HG03439 (cell line): Measurements from ENCODE around the gene PIF1.
"Not testable (repeated sequence)": the region's sequence is repeated elsewhere in the genome, so short reads cannot be mapped to it uniquely, and the experiment has no call there.

Experiments
- ATAC-seq: cut with Tn5 transposase; IDR thresholded peaks from one replicate; pipeline ENCODE4 v1.9.1; 2021; ENCODE audit warnings: mild to moderate bottlenecking, moderate library complexity; ENCODE audit not compliant: unreplicated experiment

The PIF1 gene

GRCh38 chr15:64847876-64848716, 22.6 kb upstream of the PIF1 start:
- ATAC-seq = no peak

- no peak for ATAC-seq
Measured at GRCh38 chr15:64847448-64847847, 22.0 kb upstream of the PIF1 start.

DNA sequence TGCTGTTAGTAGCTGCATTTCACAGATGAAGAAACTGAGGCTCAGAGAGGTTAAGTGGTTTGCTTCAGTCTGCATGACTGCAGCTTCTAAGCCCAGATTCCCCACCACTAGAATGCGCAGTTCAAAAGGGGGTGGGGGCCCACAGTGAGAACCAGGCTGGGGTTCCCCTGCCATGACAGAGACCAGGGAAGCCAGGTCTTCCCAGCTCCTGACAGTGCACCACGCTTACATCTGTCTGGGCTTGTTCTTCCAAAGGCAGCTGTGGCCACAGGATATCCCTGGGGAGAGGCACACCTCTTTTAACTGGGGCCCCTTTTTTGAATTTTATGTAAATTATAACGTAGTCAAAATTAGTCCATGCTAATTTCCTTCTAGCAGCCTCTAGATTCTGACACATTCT, 21.6 kb upstream of the PIF1 start:
- no peak for ATAC-seq

- no peak for ATAC-seq
Measured at GRCh38 chr15:64845831-64846595, 20.6 kb upstream of the PIF1 start.

DNA sequence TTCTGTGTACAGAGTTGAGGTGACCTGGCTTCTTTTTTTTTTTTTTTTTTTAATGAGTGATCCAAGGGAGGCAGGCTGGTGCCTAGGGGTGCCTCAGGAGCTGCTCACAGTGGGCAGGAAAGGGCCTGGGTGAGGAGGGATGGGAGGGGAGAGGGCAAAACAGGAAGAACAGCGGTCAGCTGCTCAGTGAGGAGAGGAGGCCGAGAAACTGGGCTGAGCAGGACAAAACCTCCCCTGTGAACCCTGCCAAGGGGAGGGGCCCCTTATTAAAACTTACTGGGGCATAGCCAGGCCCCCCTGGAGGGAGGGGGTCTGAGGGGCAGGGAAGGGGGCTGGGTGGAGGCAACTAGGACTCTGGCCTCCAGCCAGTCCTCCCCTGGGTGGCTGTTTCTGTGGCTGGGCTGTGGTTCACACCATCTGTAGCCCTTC, 19.8 kb upstream of the PIF1 start:
- ATAC-seq = no peak

DNA sequence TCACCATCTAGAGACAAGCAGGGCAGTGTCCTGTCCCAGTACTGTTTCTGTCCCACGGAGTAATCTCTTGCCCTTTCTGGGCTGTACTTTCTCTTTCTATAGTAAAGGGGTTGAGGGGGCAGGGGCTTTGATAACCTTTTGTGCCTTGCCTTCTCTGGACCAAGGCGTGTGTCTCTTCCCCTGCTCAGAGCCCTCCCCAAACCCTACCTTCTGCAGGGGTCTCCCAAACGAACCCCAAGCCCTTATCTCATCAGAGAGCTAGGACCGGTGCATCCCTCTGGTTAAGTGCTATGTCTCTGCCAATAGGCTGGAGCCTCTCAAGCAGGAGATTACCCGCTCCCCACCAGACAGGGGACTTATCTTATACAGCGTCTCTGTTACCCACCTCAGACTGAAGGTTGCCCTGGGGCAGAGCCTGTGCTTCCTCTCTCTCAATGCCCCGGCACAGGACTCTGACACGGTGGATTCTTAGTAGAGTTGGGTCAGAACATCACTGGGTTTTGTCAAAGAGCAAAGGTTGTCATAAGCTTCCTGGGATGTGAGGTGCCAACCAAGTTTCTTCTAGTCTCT, 19.2 kb upstream of the PIF1 start:
- no peak for ATAC-seq

DNA sequence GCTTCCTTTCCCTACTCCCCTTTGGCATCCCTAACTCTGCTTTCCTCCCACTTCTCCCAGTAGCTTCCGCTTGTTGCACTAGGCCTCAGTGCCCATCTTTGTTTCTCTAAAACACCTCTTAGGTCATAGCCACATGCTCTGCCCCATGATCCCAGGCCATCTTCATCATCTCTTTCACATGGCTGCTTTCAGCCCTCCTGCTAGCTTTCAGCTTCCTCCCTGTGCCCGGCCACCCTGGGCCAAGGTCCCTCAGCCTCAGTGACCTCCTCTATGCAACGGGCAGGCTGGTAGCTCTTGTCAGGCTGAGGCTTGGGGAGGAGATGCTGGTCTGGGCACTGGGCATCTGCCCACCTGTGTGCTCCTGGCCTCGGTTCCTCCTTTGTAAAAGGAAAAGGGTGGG, 18.5 kb upstream of the PIF1 start:
- ATAC-seq = no peak

DNA sequence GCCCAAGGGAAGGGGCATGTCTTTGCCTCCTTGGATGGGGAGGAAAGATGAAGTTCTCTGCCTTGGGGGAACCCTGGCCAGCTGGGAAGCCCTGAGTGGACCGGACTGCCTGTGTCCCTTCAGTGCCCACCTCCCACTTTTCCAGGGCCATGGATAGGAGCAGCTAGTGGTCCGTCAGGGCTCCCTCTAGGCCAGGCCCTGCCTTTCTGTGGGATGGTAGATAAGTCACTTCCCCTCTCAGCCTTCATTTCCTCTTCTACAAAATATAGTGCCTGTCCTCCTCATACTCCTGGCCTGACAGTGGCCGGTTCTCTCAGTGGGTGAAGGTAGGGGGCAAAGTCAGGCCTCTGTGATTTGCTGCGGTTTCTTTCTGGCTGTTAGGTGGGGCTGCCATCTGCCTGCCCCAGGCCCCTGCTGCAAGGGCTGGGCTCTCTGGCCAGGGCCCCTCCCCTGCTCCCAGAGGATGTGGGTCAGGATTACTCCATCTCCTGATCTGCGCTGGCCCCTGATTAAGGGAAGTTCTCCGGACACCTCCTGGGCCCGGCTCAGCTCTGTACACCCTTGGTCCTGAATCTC, 17.6 kb upstream of the PIF1 start:
- ATAC-seq = no peak

GRCh38 chr15:64842096-64842939, 16.9 kb upstream of the PIF1 start:
- no peak for ATAC-seq

DNA sequence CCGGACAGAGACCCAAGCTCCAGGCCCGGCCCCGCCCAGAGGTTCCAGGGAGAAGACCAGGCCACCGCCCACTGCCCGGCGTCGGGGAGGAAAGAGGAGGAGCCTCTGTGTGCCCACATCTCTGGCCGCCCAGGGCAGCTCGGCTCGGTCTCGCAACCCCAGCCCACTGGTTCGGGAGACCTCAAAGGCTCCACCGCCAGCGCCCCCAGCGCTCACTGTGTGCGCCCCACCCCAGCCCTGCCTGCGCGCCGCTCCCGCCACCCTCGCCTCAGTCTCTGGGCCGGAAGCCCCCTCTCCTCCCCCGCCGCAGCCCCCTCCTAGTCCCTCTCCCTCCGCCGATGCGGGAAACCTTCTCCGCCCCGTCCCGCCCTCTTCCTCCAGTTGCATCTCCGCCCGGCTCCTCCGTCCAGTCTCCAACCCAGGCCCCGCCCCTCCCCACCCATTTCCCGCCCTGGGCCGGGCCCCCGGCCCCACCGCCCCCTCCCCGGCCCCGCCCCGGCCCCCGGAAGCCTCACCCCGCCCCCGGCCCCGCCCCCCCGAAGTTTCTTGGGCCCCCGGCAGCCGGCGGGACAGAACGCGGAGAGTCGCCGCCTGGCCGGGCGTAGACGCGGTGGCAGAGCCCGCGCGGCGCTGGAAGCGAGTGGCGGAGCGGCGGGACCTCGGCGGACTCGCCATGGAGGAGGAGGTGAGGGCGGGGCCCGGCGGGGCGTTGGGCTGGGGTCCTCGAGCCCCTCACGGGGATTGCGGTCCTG, 16.1 kb upstream of the PIF1 start, which contains the start of gene PLEKHO2:
TSS of gene PLEKHO2 (plus strand) at position 572 of the 752 bp plus-strand sequence. CDS start at position 674, 102 bp downstream.
- peak; percentile 52 for ATAC-seq

- ATAC-seq = no peak
Measured at GRCh38 chr15:64841060-64841343, 15.6 kb upstream of the PIF1 start.

DNA sequence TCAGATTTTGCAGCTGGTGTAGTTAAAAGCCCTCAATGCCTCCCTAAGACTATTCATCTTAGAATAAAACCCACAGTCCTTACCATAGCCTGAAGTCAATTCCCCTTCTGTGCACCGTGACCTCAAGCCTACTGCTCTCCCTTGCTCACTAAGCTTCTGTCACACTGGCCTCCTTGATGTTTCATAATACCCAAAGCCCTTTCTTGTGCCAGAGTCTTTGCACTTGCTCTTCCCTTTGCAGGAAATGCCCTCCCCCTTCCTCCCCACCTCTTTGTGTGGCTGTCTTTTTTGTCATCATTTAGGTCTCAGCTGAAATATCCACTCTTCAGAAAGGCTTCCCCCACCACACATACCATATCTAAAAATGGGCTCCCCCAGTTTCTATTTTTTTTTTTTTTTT, 12.1 kb upstream of the PIF1 start:
- no peak for ATAC-seq

DNA sequence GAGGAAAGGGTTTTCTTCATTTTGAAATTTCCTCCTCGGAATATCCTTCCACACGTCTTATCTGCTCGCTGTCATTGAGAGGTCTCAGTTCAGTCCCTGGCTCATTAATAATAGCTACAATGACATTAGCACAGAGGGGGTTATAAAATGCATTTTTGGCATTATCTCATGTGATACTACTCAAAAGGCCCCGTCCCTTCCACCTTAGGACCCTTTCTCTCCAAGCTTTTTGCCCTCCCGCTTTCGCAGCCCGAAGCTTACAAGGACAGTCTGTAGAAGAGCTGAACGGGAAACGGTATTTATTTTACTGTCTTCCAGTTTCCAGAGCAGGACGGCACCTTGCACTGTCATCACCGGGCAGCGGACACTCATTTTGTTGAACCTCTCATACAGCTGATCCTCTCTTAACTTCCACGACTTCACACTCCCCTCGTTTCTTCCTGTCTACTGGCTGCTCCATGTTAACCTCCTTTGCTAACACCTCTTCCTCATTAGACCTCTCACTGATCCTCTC, 10.6 kb upstream of the PIF1 start:
- ATAC-seq = no peak

DNA sequence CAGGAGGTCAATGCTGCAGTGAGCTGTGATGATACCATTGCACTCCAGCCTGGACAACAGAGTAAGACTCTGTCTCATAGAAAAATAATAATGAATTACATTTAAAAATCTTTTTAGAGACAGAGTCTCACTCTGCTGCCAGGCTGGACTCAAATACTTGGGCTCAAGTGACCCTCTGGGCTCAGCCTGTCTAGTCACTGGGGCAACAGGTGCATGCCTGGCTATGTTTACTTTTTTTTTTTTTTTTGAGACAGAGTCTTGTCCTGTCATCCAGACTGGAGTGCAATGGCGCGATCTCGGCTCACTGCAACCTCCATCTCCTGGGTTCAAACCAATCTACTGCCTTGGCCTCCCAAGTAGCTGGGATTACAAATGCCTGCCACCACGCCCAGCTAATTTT, 8.2 kb upstream of the PIF1 start:
- ATAC-seq = no peak

DNA sequence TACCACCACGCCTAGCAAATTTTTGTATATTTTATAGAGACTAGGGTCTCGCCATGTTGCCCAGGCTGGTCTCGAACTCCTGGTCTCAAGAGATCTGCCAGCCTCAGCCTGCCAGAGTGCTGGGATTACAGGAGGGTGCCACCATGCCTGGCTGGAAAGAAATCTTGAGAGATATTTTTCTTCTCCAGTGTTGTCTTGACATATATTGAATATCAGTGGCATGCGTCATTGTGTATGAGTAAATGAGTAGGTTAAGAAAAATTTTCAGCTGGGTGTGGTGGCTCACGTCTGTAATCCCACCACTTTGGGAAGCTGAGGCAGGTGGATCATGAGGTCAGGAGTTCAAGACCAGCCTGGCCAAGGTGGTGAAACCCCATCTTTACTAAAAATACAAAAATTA, 3.5 kb upstream of the PIF1 start:
- ATAC-seq = no peak

GRCh38 chr15:64824929-64825430, 467 bp downstream of the PIF1 start:
- peak; percentile 6 for ATAC-seq

DNA sequence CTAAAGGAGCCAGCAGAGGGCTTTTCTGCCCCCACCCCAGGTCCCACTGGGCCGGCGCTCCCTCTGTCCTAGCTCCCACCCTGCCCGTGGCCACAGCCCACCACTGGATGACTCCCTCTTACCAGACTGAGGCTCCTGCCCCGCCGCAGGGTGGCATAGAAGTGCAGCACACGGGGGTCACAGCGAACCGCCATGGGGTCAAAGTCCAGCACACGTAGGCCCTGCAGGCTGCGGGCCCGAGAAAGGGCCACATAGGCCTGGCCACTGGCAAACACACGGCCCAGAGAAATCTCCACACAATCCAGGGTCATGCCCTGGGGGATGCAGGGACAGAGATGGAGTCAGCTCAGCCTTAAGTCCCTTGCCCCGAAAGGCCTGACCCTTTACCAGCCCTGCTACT, 9.0 kb downstream of the PIF1 start:
- ATAC-seq = no peak

GRCh38 chr15:64814965-64815364, 10.5 kb downstream of the PIF1 start:
- ATAC-seq = not testable (repeated sequence)

DNA sequence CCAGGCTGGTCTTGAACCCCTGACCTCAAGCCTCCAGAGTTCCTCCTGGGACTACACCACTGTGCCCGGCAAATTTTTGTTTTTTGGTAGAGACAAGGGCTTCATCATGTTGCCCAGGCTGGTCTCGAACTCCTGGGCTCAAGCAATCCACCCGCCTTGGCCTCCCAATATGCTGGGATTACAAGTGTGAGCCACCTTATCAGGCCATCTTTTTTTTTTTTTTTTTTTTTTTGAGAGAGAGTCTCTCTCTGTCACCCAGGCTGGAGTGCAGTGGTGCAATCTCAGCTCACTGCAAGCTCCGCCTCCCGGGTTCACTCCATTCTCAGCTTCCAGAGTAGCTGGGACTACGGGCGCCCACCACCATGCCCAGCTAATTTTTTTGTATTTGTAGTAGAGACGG, 11.2 kb downstream of the PIF1 start:
- not testable (repeated sequence) for ATAC-seq

DNA sequence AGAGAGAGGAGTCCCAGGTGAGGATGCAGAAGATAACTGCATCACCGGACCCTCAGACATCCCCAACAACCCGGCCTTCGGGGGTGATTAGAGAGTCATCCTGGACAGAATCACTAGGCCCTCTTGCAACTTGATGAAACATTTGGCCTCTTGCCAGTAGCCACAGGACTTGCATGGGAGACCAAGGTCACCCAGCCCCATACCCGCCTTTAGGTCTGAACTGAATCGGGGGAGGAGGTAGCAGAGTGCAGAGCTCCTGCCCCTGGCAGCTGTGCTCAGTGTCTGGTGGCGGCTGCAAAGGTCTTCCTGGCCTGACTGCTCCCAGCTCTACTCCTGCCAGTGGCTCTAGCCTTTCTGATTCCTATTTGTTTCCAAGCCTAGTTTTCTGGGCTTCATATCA, 12.4 kb downstream of the PIF1 start:
- ATAC-seq = no peak
